ENCODE data around the gene PIRT.
"Not testable (repeated sequence)": the region's sequence is repeated elsewhere in the genome, so short reads cannot be mapped to it uniquely, and the experiment has no call there.

- TF ChIP-seq CTCF (IDR thresholded peaks at IDR 0.05; ENCODE audit: control extremely low read depth in 1 of 3, insufficient read depth in 1 of 3, low read depth in 1 of 3, low read length in 3 of 3); MAFK (IDR thresholded peaks at IDR 0.05; ENCODE audit: low read depth, low read length); TAF1 (IDR thresholded peaks at IDR 0.05; ENCODE audit: low read depth, low read length); MAX (IDR thresholded peaks at IDR 0.05); RAD21 (IDR thresholded peaks at IDR 0.05 in 1 of 2, conservative IDR thresholded peaks at IDR 0.05 in 1 of 2; ENCODE audit: low read depth in 2 of 2, low read length in 2 of 2); YY1 (IDR thresholded peaks at IDR 0.05; ENCODE audit: low read depth, low read length): not testable (repeated sequence)
These were observed 8.7 kb upstream of the PIRT start for GRCh38 chr17:10846636-10847035.

Measured in H1 (cell line).